ENCODE data around the gene ZSCAN20. TPM values are rescaled to one million over a fixed set of nuclear protein-coding genes. Genes with fewer than 3 reads are reported as not detected.

Gene ZSCAN20
- polyA plus RNA-seq, 1 donor from 2014 or later, result 3.3 TPM

- H3K36me3 ChIP-seq (ENCODE audit: insufficient read depth, low read length), result no peaks in the 10 kb centered on the region
- H3K27ac ChIP-seq (ENCODE audit: low read length), result no peak overlapping the region
- H3K4me2 ChIP-seq (ENCODE audit: low read length), result no peak overlapping the region
- H3K9ac ChIP-seq (ENCODE audit: low read length), result no peak overlapping the region
- H4K20me1 ChIP-seq (ENCODE audit: insufficient read depth), result no peaks in the 10 kb centered on the region
- TF ChIP-seq CTCF (IDR thresholded peaks at IDR 0.05; ENCODE audit: poor library complexity, severe bottlenecking), result no peak
- TF ChIP-seq REST (IDR thresholded peaks at IDR 0.05; ENCODE audit: borderline replicate concordance), result no peak
- no peak for TF ChIP-seq POLR2AphosphoS5 (IDR thresholded peaks at IDR 0.05)
- no peak for TF ChIP-seq RAD21 (conservative IDR thresholded peaks at IDR 0.05)
- no peak overlapping the region for H2AFZ ChIP-seq (ENCODE audit: low read depth, low read length)
- no peaks in the 10 kb centered on the region for H3F3A ChIP-seq (ENCODE audit: insufficient read depth, low read length, poor library complexity, severe bottlenecking)
- H3K27me3 ChIP-seq (ENCODE audit: insufficient read depth, low read depth, low read length), result no peaks in the 10 kb centered on the region
- H3K79me2 ChIP-seq (replicated peaks; ENCODE audit: insufficient read depth, low read length), result no peaks in the 10 kb centered on the region
- H3K4me3 ChIP-seq (ENCODE audit: low read length), result no peak overlapping the region
- H3K9me3 ChIP-seq (ENCODE audit: low read length), result no peaks in the 10 kb centered on the region
- H3K9me2 ChIP-seq (ENCODE audit: insufficient read depth, low read length), result no peaks in the 10 kb centered on the region
These were observed 31.2 kb upstream of the ZSCAN20 start for GRCh38 chr1:33441088-33441745.

GRCh38 chr1:33442141-33442540 is 30.3 kb upstream of the ZSCAN20 start:
- Histone ChIP-seq H4K20me1 (ENCODE audit: insufficient read depth) (no peaks in the 10 kb centered on the region), H3K27me3 (ENCODE audit: insufficient read depth, low read depth, low read length) (no peaks in the 10 kb centered on the region), H3K9ac (ENCODE audit: low read length) (no peak overlapping the region), H3K4me3 (ENCODE audit: low read length) (no peak overlapping the region), H2AFZ (ENCODE audit: low read depth, low read length) (no peak overlapping the region), H3K9me2 (ENCODE audit: insufficient read depth, low read length) (no peaks in the 10 kb centered on the region), H3K79me2 (replicated peaks; ENCODE audit: insufficient read depth, low read length) (no peaks in the 10 kb centered on the region), H3K9me3 (ENCODE audit: low read length) (no peaks in the 10 kb centered on the region), H3K4me2 (ENCODE audit: low read length) (no peak overlapping the region), H3F3A (ENCODE audit: insufficient read depth, low read length, poor library complexity, severe bottlenecking) (no peaks in the 10 kb centered on the region), H3K27ac (ENCODE audit: low read length) (no peak overlapping the region), H3K36me3 (ENCODE audit: insufficient read depth, low read length) (no peaks in the 10 kb centered on the region)
- TF ChIP-seq CTCF (IDR thresholded peaks at IDR 0.05; ENCODE audit: poor library complexity, severe bottlenecking) (no peak), POLR2AphosphoS5 (IDR thresholded peaks at IDR 0.05) (no peak), TAF1 (IDR thresholded peaks at IDR 0.05; ENCODE audit: low read depth) (no peak), SMC3 (conservative IDR thresholded peaks at IDR 0.05; ENCODE audit: poor library complexity) (no peak), REST (IDR thresholded peaks at IDR 0.05; ENCODE audit: borderline replicate concordance) (no peak), RAD21 (conservative IDR thresholded peaks at IDR 0.05) (no peak), EP300 (conservative IDR thresholded peaks at IDR 0.05; ENCODE audit: poor library complexity, severe bottlenecking) (no peak), EZH2 (IDR thresholded peaks at IDR 0.05; ENCODE audit: borderline replicate concordance, insufficient read depth, low read length, poor library complexity, severe bottlenecking) (no peak), MXI1 (conservative IDR thresholded peaks at IDR 0.05; ENCODE audit: poor library complexity, severe bottlenecking) (no peak)

Measured in neural cell (in vitro differentiated cells).